Neural cell (in vitro differentiated cells): ENCODE measurements around the gene WFDC12.
"Not testable (repeated sequence)": the region's sequence is repeated elsewhere in the genome, so short reads cannot be mapped to it uniquely, and the experiment has no call there.

ENCODE experiments used
- EP300 ChIP-seq: fragments of 450-650 bp; conservative IDR thresholded peaks from 2 replicates; pipeline ENCODE4 v1.6.1; 2014; ENCODE audit warnings: antibody characterized with exemption, mild to moderate bottlenecking, moderate library complexity; ENCODE audit not compliant: poor library complexity, severe bottlenecking
- EZH2 ChIP-seq: fragments of 200-600, 300-800 bp; shearing (Covaris generic), sonication (generic); IDR thresholded peaks from 2 replicates; pipeline ENCODE4 v1.6.1; 2014; ENCODE audit warnings: antibody characterized with exemption, low read length, borderline replicate concordance, mild to moderate bottlenecking; ENCODE audit not compliant: insufficient read depth, poor library complexity, severe bottlenecking
- POLR2AphosphoS5 ChIP-seq: IDR thresholded peaks from 2 replicates; pipeline ENCODE4 v1.6.1; 2012
- RAD21 ChIP-seq: fragments of 450-650 bp; conservative IDR thresholded peaks from 2 replicates; pipeline ENCODE4 v1.6.1; 2014; ENCODE audit warnings: antibody characterized with exemption, mild to moderate bottlenecking, moderate library complexity
- TF ChIP-seq, protein P1 (sequence below): fragments of 450-650 bp; IDR thresholded peaks from 2 replicates; pipeline ENCODE4 v1.5.1; 2014; ENCODE audit warnings: antibody characterized with exemption, mild to moderate bottlenecking, moderate library complexity; ENCODE audit not compliant: poor library complexity, severe bottlenecking

DNA sequence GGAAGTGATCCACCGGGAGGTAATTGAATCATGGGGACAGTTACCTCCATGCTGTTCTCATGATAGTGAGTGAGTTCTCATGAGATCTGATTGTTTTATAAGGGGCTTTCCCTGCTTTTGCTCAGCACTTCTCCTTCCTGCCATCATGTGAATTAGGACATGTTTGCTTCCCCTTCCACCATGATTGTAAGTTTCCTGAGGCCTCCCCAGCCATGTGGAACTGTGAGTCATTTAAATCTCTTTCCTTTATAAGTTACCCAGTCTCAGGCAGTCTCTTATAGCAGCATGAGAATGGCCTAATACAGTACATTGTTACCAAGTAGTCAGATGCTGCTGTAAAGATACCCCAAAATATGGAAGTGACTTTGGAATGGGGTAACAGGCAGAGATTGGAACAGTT is 30.5 kb upstream of the WFDC12 start:
- not testable (repeated sequence) for TF ChIP-seq RAD21, EZH2, POLR2AphosphoS5, EP300
- TF ChIP-seq, protein P1, sequence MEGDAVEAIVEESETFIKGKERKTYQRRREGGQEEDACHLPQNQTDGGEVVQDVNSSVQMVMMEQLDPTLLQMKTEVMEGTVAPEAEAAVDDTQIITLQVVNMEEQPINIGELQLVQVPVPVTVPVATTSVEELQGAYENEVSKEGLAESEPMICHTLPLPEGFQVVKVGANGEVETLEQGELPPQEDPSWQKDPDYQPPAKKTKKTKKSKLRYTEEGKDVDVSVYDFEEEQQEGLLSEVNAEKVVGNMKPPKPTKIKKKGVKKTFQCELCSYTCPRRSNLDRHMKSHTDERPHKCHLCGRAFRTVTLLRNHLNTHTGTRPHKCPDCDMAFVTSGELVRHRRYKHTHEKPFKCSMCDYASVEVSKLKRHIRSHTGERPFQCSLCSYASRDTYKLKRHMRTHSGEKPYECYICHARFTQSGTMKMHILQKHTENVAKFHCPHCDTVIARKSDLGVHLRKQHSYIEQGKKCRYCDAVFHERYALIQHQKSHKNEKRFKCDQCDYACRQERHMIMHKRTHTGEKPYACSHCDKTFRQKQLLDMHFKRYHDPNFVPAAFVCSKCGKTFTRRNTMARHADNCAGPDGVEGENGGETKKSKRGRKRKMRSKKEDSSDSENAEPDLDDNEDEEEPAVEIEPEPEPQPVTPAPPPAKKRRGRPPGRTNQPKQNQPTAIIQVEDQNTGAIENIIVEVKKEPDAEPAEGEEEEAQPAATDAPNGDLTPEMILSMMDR, result not testable (repeated sequence)
